K562 (cell line): ENCODE data around the gene ZNF200. TPM values are rescaled to one million over a fixed set of nuclear protein-coding genes. Genes with fewer than 3 reads are reported as not detected.

ENCODE experiments used
- CHAMP1 ChIP-seq: fragments of 450-650 bp; IDR thresholded peaks from 2 replicates; pipeline ENCODE4 v1.6.1; 2016; ENCODE audit warnings: mild to moderate bottlenecking
- EP300 ChIP-seq: IDR thresholded peaks from 2 replicates; pipeline ENCODE4 v1.6.1; 2012; ENCODE audit warnings: low read length, improper control_type of control experiment
- KAT2B ChIP-seq: IDR thresholded peaks from one replicate; pipeline ENCODE4 v1.6.1; 2012; ENCODE audit warnings: low read depth, mild to moderate bottlenecking, control low read depth, inconsistent platforms, low read length, moderate library complexity
- NCOA2 ChIP-seq, 2 experiments: fragments of 450-650 bp; IDR thresholded peaks; 2 replicates each; pipeline ENCODE4 v1.6.1; 2018; ENCODE audit warnings: mild to moderate bottlenecking in 2 of 2, moderate library complexity in 1 of 2; ENCODE audit not compliant: partially characterized antibody in 2 of 2
- THAP12 ChIP-seq: fragments of 250-450 bp; sonication (Bioruptor Pico); IDR thresholded peaks from 2 replicates; pipeline ENCODE4 v1.9.0; 2021; ENCODE audit warnings: mild to moderate bottlenecking, inconsistent platforms
- ZFP36 ChIP-seq: fragments of 150-350 bp; IDR thresholded peaks from 2 replicates; pipeline ENCODE4 v1.6.1; 2018; ENCODE audit warnings: low read length, low read depth; ENCODE audit not compliant: partially characterized antibody
- ZNF282 ChIP-seq: sonication (generic); formaldehyde crosslinking; IDR thresholded peaks from 2 replicates; pipeline ENCODE4 v1.8.1; 2023; ENCODE audit warnings: missing genetic modification reagents
- ZNF449 ChIP-seq: fragments of 250-450 bp; sonication (Bioruptor Pico); IDR thresholded peaks from 2 replicates; pipeline ENCODE4 v1.8.0; 2022; ENCODE audit warnings: moderate library complexity, mild to moderate bottlenecking, inconsistent platforms
- ZNF609 ChIP-seq: sonication (generic); formaldehyde crosslinking; IDR thresholded peaks from 2 replicates; pipeline ENCODE4 v1.8.1; 2023; ENCODE audit warnings: missing genetic modification reagents, mild to moderate bottlenecking, borderline replicate concordance
- ZNF740 ChIP-seq, 3 experiments: fragments of 200-800 bp in 1 of 3; sonication (Bioruptor generic) in 1 of 3; sonication (generic) in 1 of 3; formaldehyde crosslinking in 1 of 3; IDR thresholded peaks; 2 replicates each; pipeline versions ENCODE4 v1.6.1 to v1.8.0; 2016 to 2022; ENCODE audit warnings: mild to moderate bottlenecking in 2 of 3, missing compliant biosample characterization in 2 of 3, missing genetic modification characterization in 2 of 3, missing genetic modification reagents in 1 of 3
- polyA plus RNA-seq, 8 experiments: library from polyadenylated mRNA; depleted of rRNA in 4 of 8; stranded (reverse) in 5 of 8; unstranded in 3 of 8; fragments of >200 nt; fragmentation: Nextera tagmentation in 2 of 8; fragmentation: Illumina TruSeq in 1 of 8; extraction: Ambion mirVana in 2 of 8; extraction: Trizol in 1 of 8; gene quantifications; 2 replicates each; pipeline versions ENCODE4 v1.2.1 to v1.2.3, GENCODE V29; 2011 to 2014; ENCODE audit warnings: inconsistent platforms in 1 of 8, missing spikeins in 1 of 8
- total RNA-seq, 7 experiments: library from RNA; depleted of rRNA in 6 of 7; stranded (reverse); fragments of >200 nt in 6 of 7; fragmentation: Illumina TruSeq in 2 of 7; extraction: Trizol in 2 of 7; gene quantifications; 2 replicates each; pipeline versions ENCODE4 v1.2.1 to v1.2.3, GENCODE V29; 2011 to 2021; ENCODE audit warnings: low replicate concordance in 1 of 7

Gene ZNF200
- total and polyA plus RNA-seq, 9 of the 15 experiments (the other 6 are each of a cell fraction or from before 2014, with no cell fraction given): 4.8 to 14.5 (median 9.2) TPM

- TF ChIP-seq THAP12 (CRISPR knock-in tag) (no peak), EP300 (no peak), ZNF740 (CRISPR knock-in tag; IDR thresholded peaks at IDR 0.05) (no peak), ZNF740 (tag; IDR thresholded peaks at IDR 0.05) (no peak), ZNF449 (CRISPR knock-in tag) (no peak), NCOA2 (IDR thresholded peaks at IDR 0.05; ENCODE audit: partially characterized antibody in 2 of 2) (no peak), ZNF282 (CRISPR knock-in tag) (no peak), ZFP36 (peak; percentile 33), CHAMP1 (no peak), KAT2B (no peak), ZNF609 (CRISPR knock-in tag) (no peak)
- TF ChIP-seq, all 486 proteins: peak for 3
Measured at GRCh38 chr16:3207086-3207953, 27.6 kb downstream of the ZNF200 start (continued).
